Panc1 (cell line): Measurements from ENCODE around the gene ATG4B. TPM values are rescaled to one million over a fixed set of nuclear protein-coding genes. Genes with fewer than 3 reads are reported as not detected.

Experiments
- ATAC-seq: fragments of 200-7000 bp; cut with Tn5 transposase; 2 replicates; pipeline ENCODE4 v1.9.1; 2020; ENCODE audit warnings: mild to moderate bottlenecking, moderate library complexity
- BruUV-seq: library from RNA; stranded (reverse); fragments of 400-500 nt; replicated peaks from 2 replicates; lab custom pipeline; 2021; lab: Mats Ljungman, UMichigan
- CTCF ChIA-PET: fragments of 300-600 bp; sonication (Branson Sonifier 250); formaldehyde crosslinking; loops from one replicate; lab custom pipeline; 2022; ENCODE audit warnings: antibody characterized with exemption; lab: Charles Lee
- POLR2A ChIA-PET: fragments of 300-600 bp; sonication (Branson Sonifier 250); formaldehyde crosslinking; loops from one replicate; lab custom pipeline; 2022; ENCODE audit warnings: antibody characterized with exemption; lab: Charles Lee
- DNase-seq: peaks from one replicate; pipeline ENCODE4 v3.0.0-alpha.2; 2010; ENCODE audit warnings: low read depth, low spot score
- H3K27ac ChIP-seq: 2 replicates; pipeline ENCODE4 v1.5.1; 2011; ENCODE audit warnings: mild to moderate bottlenecking, low read length, inconsistent platforms
- H3K27me3 ChIP-seq: fragments of 200-500 bp; sonication (Bioruptor generic); 2 replicates; pipeline ENCODE4 v1.6.0; 2014; ENCODE audit warnings: low read length, inconsistent platforms; ENCODE audit not compliant: control insufficient read depth, insufficient read depth
- H3K36me3 ChIP-seq: fragments of 200-500 bp; sonication (Bioruptor generic); 2 replicates; pipeline ENCODE4 v1.5.1; 2014; ENCODE audit warnings: inconsistent platforms, mild to moderate bottlenecking, low read length, moderate library complexity; ENCODE audit not compliant: control insufficient read depth, insufficient read depth
- H3K4me1 ChIP-seq: 2 replicates; pipeline ENCODE4 v1.5.1; 2011; ENCODE audit warnings: inconsistent platforms, mild to moderate bottlenecking, low read length, moderate library complexity; ENCODE audit not compliant: control insufficient read depth, insufficient read depth
- H3K4me3 ChIP-seq, 2 experiments: 2 replicates each; pipeline ENCODE4 v1.5.1; 2011 to 2012; ENCODE audit warnings: low read depth in 2 of 2, low read length in 2 of 2, mild to moderate bottlenecking in 2 of 2, inconsistent platforms in 1 of 2, moderate library complexity in 1 of 2
- H3K9me3 ChIP-seq: fragments of 200-500 bp; sonication (Bioruptor generic); 2 replicates; pipeline ENCODE4 v1.5.1; 2014; ENCODE audit warnings: low read depth, mild to moderate bottlenecking, inconsistent platforms, low read length, moderate library complexity; ENCODE audit not compliant: control insufficient read depth, insufficient read depth
- CTCF ChIP-seq: fragments of 450-650 bp; IDR thresholded peaks from 2 replicates; pipeline ENCODE4 v1.5.1; 2017; ENCODE audit warnings: mild to moderate bottlenecking
- POLR2AphosphoS5 ChIP-seq: IDR thresholded peaks from 2 replicates; pipeline ENCODE4 v1.6.1; 2012; ENCODE audit warnings: mild to moderate bottlenecking, low read depth, low read length, moderate library complexity
- REST ChIP-seq, 2 experiments: IDR thresholded peaks; 2 replicates each; pipeline ENCODE4 v1.6.1; 2011 to 2012; ENCODE audit warnings: low read depth in 2 of 2, control low read depth in 1 of 2, low read length in 1 of 2, mild to moderate bottlenecking in 1 of 2, moderate library complexity in 1 of 2; ENCODE audit not compliant: insufficient read depth in 1 of 2
- SIN3A ChIP-seq: IDR thresholded peaks from 2 replicates; pipeline ENCODE4 v1.6.1; 2012; ENCODE audit warnings: low read depth, mild to moderate bottlenecking, low read length, moderate library complexity, borderline replicate concordance; ENCODE audit not compliant: insufficient read depth
- TCF7L2 ChIP-seq: IDR thresholded peaks from 2 replicates; pipeline ENCODE4 v1.6.1; 2011; ENCODE audit warnings: mild to moderate bottlenecking, low read depth, low read length, inconsistent platforms
- in situ Hi-C: cut with HindIII; loops from 2 replicates; pipeline ENCODE4 v1.10.0; 2016; ENCODE audit warnings: low sequenced_read_pairs, low pct_unique_long_range_greater_than_20kb
- intact Hi-C: fragments of 100-400 bp; cut with micrococcal nuclease; formaldehyde crosslinking; loops from one replicate; pipeline ENCODE4 v1.10.0; 2022; ENCODE audit not compliant: unreplicated experiment
- total RNA-seq: library from RNA; stranded (reverse); gene quantifications from one replicate; pipeline ENCODE4 v1.2.1, GENCODE V29; 2021; ENCODE audit not compliant: unreplicated experiment

ATG4B gene
- total RNA-seq, 1 experiment from 2014 or later, result 84.2 TPM

GRCh38 chr2:241613017-241613780 is 24.3 kb upstream of the ATG4B start:
- intact Hi-C loops, result no loop called here
- DNase-seq (no peak), ATAC-seq (no peak)
- in situ Hi-C loops, result no loop called here
- H3K4me1 ChIP-seq, result peaks cover 5% of the 10 kb centered on the region; the same call in 1 of the 2 replicates
- CTCF ChIA-PET, result no interaction called here
- H3K27me3 ChIP-seq, result no peaks in the 10 kb centered on the region
- TF ChIP-seq TCF7L2 (no peak), REST (IDR thresholded peaks at IDR 0.05; ENCODE audit: insufficient read depth in 1 of 2, low read depth in 2 of 2, low read length in 1 of 2) (no peak), SIN3A (no peak), CTCF (no peak), POLR2AphosphoS5 (no peak)
- POLR2A ChIA-PET, result no interaction called here
- no peak overlapping the region for H3K4me3 ChIP-seq
- no TSS peak for BruUV-seq
- no peaks in the 10 kb centered on the region for H3K36me3 ChIP-seq
- H3K27ac ChIP-seq, result no peak overlapping the region
- H3K9me3 ChIP-seq, result no peaks in the 10 kb centered on the region

- CTCF ChIA-PET, result no interaction called here
- ATAC-seq (no peak), DNase-seq (no peak)
- POLR2A ChIA-PET, result no interaction called here
- no peaks in the 10 kb centered on the region for H3K36me3 ChIP-seq
- no peaks in the 10 kb centered on the region for H3K9me3 ChIP-seq
- TF ChIP-seq POLR2AphosphoS5 (no peak), REST (IDR thresholded peaks at IDR 0.05; ENCODE audit: insufficient read depth in 1 of 2, low read depth in 2 of 2, low read length in 1 of 2) (no peak), SIN3A (no peak), CTCF (no peak), TCF7L2 (no peak)
- H3K4me3 ChIP-seq, result no peak overlapping the region
- H3K27ac ChIP-seq, result no peak overlapping the region
- peaks cover 5% of the 10 kb centered on the region; the same call in 1 of the 2 replicates for H3K4me1 ChIP-seq
- no peaks in the 10 kb centered on the region for H3K27me3 ChIP-seq
- in situ Hi-C loops (no loop called here), intact Hi-C loops (no loop called here)
- no TSS peak for BruUV-seq
Measured at GRCh38 chr2:241615041-241615440, 22.5 kb upstream of the ATG4B start.
